ENCODE data around the gene NXF1.
"Not testable (repeated sequence)": the region's sequence is repeated elsewhere in the genome, so short reads cannot be mapped to it uniquely, and the experiment has no call there.

The NXF1 gene

DNA sequence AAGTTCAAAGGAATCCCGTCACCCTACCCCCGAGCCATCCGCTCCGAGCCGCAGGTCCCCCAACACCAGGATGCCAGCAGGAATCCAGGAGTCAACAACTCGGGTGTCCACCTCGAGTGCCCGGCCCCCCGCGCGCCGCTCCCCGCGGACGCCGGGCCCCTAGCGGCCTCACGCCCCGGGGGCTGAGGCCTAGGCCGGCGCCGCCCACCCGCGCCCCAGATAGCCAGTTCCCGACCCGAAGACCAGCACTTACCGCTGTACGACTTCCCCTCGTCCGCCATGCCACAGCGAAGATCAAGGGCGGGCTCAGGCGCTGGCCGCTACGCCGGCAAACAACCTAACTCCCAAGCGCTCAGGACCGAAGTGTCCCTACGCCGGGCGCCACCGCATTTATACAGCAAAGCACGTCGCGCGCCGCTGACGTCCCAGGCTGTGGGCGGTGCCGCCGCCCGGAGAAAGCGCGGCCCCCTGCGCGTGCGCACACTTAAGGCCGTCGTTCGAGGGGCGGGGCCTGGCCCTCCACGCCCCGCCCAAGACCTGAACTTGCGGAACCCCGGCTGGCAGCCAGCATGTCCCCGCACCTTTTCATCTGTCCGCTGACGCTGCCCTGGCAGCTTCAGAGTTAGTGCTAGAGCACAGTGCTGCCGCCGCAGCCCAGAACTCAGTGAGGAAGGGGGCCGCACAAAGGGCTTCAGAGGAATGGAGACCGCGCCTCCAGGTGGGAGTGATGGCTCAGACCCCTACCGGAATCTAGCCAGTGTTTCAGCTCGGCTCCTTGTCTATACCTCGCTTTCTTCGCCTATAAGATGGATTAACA is at the start of gene NXF1:
TSS of gene NXF1 (minus strand) at position 365 of the 817 bp plus-strand sequence. CDS start at position 281, 84 bp downstream.
- peak; percentile 92 for DNase-seq

DNA sequence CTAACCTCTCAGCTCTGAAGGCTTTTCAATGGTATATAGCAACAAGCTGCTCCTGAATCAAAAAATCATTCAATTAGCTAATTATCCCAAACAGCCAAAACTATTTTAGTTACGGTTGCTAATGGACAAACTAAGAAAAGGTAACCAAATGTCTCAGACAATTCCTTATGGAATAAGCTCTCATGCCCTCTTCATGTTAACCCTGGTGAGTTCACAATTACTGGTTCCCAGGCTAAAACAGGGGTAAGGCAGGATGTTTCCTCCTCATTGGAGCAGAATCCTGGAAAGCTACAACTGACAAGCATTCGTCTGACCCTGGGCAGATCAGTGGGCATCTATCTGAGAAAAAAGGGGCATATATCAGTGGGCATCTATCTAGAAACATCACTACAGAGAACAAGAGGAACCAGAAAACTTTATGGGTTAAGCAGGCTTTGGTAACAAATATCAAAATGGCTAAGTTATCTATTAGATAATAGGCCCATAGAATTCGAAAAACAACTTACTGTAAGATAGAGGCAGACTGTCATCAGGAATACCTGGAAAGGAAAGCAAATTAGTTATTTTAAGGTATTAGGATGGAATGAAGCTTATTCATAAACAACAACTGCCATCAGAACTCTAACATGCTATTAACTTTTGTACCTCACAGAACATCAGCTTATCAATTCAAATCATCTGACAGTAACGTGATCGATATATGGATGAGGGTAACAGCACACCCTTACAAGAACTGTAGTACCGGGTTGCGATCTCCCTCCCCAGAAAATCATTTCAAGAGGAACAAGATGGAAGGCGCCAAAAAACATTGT is 49.0 kb upstream of the NXF1 start:
- DNase-seq = no peak

GRCh38 chr11:62853279-62853965 is 48.2 kb upstream of the NXF1 start:
- DNase-seq = no peak

DNA sequence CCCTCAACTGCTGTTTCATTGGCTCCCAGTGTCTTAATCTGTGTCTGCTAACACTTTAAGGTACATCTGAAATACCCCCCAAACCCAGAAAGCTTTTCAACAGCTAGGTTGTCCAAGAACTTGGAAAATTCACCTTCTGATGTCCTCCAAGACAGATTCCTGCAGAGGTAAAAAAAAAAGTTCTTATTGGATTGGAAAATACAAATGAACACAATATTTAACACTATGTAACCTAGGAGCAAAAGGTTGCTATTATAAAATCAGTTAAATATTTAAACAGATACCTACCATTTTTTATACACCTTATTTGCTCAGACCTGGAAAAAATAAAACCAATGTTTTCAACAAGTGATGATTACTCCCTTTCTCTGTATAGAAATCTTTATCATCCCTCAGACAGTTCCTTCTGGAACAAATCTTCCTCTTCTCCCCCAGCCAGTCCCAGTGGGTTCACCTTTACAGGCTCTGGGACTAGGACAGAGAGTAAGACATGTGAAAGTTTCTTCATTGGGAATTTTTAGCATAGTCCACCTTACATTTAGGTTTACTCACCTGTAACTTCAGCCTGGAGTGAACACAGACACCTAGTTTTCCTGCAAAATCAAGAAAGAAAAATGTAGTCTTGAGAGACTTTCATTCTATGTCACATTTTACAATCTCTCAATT is 47.4 kb upstream of the NXF1 start:
- no peak for DNase-seq

DNA sequence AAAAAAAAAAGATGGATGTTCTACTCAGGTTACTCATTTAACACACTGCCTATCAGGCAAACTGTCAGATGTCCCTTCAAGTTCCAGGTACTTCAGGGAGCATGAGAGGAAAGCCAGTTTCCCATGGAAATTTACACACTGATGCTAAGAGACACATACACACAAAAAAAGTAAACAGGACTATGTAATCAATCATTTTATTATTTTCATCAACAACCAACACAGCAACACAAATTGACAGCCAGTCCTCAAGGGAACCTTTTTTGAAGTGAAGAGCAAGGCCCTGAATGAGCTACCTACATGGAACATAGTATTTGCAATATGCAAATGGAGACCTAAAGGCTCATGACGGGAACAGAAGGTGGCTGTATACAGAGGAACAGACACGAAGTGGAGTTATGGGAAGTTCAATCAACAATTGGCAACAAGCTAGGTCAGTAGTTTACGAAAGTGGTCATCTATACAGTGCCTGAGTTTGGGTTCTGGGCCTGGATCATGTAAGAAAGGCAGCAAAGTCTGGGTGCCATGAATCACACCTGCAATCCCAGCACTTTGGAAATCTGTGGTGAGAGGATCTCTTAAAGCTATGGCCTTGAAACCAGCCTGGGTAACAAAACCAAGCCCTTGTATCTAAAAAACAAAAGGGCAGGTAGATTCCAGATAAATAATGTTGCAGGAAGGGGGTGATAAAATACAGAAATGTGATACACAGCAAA is 46.7 kb upstream of the NXF1 start:
- DNase-seq = no peak

DNA sequence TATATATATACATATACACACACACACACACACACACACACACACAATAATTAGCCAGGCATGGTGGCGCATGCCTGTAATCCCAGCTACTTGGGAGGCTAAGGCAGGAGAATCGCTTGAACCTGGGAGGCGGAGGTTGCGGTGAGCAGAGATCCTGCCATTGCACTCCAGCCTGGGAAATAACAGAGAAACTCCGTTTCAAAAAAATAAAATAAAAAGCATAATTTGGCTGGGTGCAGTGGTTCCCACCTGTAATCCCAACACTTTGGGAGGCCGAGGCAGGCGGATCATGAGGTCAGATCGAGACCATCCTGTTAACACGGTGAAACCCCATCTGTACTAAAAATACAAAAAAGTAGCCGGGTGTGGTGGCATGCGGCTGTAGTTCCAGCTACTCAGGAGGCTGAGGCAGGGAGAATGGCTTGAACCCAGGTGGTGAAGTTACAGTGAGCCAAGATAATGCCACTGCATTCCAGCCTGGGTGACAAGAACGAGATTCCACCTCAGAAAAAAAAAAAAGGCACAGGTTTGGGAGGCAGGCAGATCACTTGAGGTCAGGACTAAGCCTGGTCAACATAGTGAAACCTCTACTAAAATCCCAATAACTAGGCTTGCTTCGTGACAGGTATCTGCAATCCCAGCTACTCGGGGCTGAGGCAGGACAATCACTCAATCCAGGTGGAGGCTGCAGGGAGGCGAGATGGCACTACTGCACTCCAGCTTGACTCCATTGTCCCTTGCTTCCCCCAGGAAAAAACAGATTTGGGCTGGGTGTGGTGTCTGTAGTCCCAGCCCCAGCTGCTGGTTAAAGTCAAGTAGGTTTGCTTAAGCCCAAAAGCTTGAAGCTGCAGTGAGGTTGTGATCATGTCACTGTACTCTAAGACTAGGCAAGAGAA is 45.9 kb upstream of the NXF1 start:
- no peak for DNase-seq

GRCh38 chr11:62847767-62848314 is 42.6 kb upstream of the NXF1 start:
- DNase-seq = no peak

- DNase-seq = no peak
Measured at GRCh38 chr11:62846177-62846576, 40.9 kb upstream of the NXF1 start.

- DNase-seq = no peak
Measured at GRCh38 chr11:62844154-62844553, 38.9 kb upstream of the NXF1 start.

DNA sequence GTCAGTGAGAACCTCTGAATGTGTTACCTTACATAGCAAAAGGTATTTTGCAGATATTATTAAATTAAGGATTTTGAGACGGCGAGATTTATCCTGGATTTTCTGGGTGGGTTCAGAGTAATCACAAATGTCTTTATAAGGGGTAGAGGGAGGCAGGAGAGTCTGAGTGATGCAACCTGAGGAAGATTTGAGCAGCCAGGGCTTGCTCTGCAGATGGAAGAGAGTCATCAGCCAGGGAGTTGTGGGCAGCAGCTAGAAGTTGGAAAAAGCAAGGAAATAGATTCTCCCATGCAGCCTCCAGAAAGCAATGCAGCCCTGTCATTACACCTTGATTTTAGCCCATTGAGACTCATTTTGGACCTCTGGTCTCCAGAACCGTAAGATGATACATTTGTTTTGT is 38.2 kb upstream of the NXF1 start:
- no peak for DNase-seq

- DNase-seq = not testable (repeated sequence)
Measured at GRCh38 chr11:62842891-62843290, 37.7 kb upstream of the NXF1 start.

DNA sequence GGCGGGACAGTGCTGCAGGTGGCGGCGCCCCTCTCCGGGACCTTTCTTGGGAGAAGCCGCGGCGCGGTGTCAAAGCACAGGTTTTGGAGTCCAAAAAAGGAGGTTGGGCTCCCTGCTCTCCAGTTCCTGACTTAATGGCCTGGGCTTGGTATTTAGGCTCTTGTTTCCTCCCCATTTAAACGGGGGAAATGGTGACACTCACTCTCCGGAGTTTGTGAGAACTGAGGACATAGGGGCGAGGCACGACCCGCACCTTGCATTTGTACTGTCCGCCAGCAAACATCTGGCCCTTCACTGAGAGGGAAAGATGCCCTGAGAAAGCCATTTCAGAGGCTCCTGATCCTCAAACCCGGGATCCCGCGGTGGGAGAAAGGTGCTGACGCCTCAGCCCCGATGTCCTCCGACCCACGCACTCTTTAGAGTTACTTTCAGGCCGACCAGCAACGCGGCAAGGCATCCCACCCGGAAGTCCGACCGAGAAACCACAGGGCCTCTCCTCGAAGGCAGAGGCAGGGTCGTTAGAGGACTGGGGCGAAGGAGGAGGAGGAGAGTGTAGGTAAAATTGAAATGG is 37.0 kb upstream of the NXF1 start:
- no peak for DNase-seq

DNA sequence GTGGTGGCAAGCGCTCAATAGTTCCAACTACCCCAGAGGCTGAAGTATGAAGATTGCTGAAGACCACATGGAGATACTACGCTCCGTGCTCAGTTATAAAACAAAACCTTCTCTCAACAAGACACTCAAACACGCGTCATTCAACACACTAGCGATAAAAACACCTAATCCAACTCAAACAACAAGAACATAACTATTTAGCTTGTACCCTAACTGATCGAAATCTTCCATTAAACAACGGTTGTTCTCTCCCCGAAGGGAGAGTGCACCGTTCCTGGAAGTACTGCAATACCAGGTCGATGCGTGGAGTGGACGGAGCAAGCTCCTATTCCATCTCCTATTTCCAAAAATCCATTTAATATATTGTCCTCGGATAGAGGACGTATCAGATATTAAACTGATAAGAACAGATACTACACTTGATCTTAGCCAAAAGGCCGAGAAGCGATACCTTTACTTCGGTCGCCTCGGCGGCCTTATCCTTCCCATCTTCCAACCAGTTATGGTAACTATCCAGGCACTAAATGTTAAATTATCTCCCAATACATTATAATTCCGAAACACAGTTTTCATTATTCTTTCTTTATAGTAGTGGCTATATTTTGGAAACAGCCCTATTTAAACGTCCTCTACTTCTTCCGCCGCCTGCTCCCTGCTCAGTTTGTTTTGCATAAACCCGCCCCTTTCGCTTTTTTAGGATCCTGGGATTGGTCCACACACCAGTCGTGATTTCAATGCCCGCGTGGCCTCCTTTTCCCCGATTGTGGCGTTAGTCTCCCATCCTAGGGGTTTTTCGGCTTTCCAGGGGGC is 36.3 kb upstream of the NXF1 start:
- peak; percentile 75 for DNase-seq

DNA sequence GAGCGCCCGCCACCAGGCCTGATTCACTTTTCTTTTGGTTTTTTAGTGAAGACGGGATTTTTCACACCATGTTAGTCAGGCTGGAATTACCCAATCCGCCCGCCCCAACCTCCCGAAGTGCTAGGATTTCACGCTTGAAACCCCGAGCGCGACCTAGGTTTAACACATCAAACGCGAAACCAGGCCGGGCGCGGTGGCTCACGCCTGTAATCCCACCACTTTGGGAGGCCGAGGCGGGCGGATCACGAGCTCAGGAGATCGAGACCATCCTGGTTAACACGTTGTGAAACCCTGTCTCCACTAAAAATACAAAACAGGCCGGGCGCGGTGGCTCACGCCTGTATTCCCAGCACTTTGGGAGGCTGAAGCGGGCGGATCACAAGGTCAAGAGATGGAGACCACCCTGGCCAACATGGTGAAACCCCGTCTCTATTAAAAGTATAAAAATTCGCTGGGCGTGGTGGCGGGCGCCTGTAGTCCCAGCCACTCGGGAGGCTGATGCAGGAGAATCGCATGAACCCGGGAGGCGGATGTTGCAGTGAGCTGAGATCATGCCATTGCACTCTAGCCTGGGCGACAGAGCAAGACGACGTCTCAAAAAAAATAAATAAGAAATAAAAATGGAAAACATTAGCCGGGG is 35.6 kb upstream of the NXF1 start:
- peak; percentile 86 for DNase-seq

DNA sequence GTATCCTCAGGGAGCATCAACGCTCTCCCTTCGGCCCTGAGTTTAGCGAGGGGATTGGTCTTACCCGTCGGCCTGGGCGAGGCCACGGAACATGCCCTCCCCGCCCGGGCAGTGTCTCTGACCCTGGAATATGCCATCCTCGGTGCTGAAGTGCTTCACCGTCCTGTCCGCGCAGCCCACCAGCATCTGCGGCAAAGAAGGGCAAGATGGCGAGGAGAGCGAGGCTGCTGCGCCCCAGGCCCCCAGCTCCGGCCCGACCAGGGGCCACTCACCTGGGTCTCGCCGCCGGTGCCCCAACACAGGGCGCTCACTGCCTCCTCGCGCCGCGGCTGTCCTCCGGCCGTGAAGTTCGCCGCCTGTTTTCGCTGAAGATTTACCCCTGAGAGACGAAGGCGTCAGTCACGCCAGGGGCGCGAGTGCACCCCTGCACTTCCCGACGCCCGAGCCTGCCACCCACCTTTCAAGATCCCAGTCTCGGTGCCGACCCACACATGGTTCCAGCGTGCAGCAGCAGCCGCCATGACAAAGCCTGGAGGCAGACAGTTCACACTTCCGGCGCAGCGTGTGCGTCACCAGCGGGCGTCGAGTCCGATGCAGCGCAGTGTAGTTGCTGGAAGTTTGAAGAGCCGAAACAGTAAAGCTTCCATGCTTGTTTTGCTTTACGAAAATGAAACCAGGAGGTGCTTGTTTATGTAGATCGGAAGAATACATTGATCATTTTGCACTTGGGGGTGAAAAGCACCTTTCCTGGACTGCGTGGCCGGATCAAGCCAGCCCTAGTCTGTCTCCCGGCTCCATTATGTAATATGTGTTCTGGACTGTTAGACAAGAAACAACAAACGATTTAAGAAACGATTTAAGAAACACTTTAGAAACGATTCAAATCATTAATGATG is 34.1 kb upstream of the NXF1 start, which contains the start of gene WDR74:
TSS of gene WDR74 (minus strand) at position 541 of the 896 bp plus-strand sequence. CDS start at position 521, 20 bp downstream.
- DNase-seq = peak; percentile 76

DNA sequence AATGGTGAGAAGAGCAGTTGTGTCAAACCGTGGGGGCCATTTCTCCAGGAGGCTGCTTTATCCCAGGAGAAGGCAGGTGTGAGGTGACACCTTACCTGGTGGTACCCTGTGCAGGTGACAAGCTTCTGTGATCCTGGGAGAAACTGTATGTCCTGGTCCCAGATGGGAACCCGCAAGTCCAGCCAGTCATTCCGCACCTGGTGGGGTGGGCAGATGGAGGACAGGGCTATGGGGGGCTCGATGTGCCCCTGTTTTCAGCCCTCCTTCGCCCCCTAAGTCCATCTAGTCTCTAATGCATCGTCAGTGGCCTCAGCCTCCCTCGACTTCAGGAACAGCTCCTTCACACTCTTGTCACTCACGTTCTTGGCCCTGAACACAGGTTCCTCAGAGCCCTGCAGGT is 30.1 kb upstream of the NXF1 start:
- DNase-seq = no peak

DNA sequence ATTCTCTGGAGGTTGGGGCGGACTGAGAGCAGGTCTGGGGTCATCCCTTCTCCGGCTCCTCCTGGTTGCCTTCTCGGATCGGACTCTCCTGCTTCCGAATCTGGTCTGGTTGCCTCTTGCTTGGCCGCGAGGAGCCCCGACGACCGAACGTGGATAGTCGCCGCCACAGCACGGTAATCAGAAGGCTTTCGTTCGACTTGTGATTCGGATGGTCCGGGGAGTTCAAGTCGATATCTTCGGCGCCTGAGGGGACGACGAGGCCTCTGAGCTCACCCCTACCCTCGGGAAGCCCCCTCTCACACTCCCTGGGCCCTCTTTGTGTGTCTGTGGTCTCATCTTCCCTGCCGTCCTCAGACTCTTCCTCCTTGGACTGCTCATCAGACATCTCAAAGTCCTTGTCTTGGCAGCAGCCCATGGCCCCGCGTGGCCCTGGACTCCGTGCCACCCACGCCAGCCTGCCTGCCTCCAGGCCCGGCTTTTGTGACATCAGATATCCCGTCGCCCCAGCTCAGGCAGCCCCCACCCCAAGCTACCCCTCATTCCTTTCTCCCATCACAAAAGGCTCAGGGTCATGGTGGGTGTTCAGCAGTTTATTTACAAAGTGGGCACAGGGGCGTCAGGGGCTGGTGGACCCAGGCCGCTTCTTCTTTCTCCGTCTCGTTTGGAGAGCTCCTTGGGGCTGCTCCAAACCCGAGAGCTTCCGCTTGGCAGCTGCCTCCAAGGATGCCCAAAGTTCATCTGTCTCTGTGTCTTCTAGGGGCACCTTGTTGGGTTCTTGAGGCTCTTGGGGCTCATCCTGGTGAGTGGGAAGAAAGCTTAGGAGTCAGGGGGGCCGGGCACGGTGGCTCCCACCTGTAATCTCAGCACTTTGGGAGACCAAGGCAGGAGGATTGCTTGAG is 27.3 kb upstream of the NXF1 start, which contains the start of gene TEX54:
TSS of gene TEX54 (minus strand) at position 506 of the 899 bp plus-strand sequence.
- DNase-seq = no peak
